Activated T-cell treated with anti-CD3 and anti-CD28 coated beads, Interleukin-2, amount 50 U/mL, for 48 hours (primary cell): ENCODE measurements around the gene IL1RAPL1.

ENCODE experiments used
- DNase-seq, 2 experiments: peaks; one replicate each; pipeline ENCODE4 v3.0.0-alpha.2; 2020

IL1RAPL1 gene

GRCh38 chrX:29143356-29143755 is 556.1 kb downstream of the IL1RAPL1 start:
- DNase-seq, result no peak

GRCh38 chrX:29143756-29144155 is 556.5 kb downstream of the IL1RAPL1 start:
- DNase-seq, result no peak

- DNase-seq, result no peak
These were observed 558.1 kb downstream of the IL1RAPL1 start for GRCh38 chrX:29145316-29145715.

GRCh38 chrX:29148511-29148910 is 561.3 kb downstream of the IL1RAPL1 start:
- DNase-seq, result no peak

DNA sequence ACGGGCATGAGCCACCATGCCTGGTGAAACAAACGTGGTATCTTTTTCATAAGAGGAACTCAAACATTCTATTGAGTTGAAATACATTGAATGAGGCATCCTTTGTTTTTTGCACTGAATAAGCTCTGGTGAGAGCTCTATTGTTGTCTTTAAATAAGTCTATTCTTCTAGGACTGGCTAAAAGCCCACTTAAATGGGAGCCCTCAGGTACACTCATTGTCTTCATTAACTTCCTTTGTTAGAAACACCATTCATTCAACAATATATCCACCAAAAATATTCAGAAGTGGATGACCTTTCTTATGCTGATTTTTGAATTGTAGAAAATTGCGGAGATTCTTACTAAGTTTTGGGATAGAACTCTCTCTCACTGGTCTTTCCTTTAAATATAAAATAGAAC is 568.0 kb downstream of the IL1RAPL1 start:
- no peak for DNase-seq

GRCh38 chrX:29172880-29173279 is 585.6 kb downstream of the IL1RAPL1 start:
- DNase-seq, result no peak

- DNase-seq, result no peak
These were observed 600.0 kb downstream of the IL1RAPL1 start for GRCh38 chrX:29187264-29187663.

GRCh38 chrX:29196501-29196900 is 609.3 kb downstream of the IL1RAPL1 start:
- no peak for DNase-seq

- DNase-seq, result no peak
These were observed 628.0 kb downstream of the IL1RAPL1 start for GRCh38 chrX:29215251-29215650.

- DNase-seq, result no peak
These were observed 638.4 kb downstream of the IL1RAPL1 start for GRCh38 chrX:29225670-29226069.

GRCh38 chrX:29229802-29230201 is 642.6 kb downstream of the IL1RAPL1 start:
- DNase-seq, result no peak

DNA sequence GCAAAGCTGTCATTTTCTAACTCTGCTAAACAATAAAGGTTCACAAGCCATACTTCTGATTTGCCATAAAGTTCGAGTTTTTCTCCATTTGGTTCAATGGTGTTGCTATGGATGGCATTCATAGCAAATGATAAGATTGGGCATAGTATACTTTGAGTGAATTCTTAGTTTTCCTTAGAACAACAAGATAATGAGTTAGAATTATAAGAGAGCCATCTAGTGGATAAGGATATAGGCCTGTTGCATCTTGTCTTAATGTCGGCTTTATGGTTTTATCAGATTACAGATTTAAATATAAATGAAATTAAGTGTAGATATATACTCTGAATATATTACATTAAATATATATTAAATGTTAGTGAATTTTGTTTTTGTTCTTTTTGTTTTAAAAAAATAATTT is 644.6 kb downstream of the IL1RAPL1 start:
- no peak for DNase-seq

DNA sequence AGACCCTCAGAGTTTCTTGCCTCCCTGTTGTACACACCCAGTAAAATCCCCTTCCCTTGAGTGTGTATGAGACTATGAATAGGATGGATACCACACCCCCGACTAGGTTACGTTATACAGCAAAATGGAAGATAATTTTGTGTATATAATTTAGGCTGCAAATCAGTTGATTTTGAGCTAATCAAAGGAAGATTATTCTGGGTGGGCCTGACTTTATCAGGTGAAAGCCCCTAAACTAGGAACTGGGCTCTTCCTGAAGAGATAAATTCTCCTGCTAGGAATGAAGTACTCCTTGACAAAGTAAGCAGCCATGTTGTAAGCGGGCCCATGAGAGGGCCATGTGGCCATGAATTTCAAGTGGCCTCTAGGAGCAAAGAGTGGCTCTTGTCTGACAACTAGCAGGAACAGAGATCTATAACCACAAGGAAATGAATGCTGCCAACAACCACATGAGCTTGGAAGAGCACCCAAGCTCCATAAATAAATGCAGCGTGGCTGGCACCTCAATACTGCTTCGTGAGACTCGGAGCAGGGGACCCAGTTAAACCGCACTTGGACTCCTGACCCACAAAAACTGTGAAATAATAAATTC is 646.4 kb downstream of the IL1RAPL1 start:
- DNase-seq, result no peak

GRCh38 chrX:29237972-29238371 is 650.7 kb downstream of the IL1RAPL1 start:
- no peak for DNase-seq

DNA sequence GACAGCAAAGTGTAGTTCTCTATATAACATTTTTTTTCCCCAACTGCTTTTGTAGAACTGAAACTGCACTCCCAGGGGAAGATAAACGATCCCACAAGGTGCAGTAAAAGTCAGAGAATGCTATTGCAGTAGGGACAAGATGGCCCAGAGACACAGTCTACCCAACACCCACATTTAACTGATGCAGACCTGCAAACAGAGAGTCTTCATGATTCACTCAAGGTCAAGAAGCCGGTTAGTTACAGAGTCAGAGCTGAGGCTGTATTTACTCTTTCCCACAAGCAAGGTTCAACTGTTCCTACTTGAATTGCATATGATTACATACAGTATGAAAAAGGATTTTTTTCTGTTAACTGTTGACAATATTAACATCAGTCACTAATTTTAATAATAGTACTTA is 654.6 kb downstream of the IL1RAPL1 start:
- no peak for DNase-seq

DNA sequence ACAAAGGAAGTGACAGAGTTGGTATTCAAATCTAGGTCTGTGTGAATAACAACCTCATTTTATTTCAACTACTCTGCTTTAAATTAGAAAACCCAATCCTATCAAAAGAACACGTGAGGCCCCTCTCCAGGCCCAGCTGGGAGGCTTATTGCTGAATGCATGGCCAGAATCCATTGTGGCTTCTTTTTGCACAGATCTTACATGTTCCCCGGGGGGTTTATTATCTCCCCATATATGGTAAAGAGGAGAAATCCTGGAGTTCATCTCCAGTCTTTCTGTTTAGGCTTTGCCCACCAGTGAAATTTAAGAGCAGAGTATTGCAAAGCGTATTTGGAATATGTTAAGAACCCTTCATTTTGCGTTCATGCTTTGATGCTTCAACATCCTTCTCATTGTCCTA is 655.6 kb downstream of the IL1RAPL1 start:
- no peak for DNase-seq

DNA sequence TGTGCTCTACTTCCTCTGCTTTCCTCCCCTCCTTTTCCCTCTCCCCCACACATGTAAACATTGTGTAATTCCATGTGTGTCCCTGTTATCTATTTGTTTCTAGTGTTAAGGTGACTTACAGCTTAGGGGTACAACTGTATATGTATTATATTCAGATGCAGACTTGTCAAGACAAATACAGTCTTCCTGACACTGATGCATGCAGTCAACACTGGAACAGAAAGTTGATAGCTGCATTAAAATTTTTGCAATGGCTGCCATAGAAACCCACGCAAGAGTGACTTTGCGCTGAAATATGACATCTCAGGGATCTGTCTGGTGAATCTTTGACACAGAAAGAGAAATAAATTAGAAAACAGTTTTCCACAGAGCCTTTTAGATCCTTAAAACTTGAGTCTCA is 656.7 kb downstream of the IL1RAPL1 start:
- DNase-seq, result no peak

DNA sequence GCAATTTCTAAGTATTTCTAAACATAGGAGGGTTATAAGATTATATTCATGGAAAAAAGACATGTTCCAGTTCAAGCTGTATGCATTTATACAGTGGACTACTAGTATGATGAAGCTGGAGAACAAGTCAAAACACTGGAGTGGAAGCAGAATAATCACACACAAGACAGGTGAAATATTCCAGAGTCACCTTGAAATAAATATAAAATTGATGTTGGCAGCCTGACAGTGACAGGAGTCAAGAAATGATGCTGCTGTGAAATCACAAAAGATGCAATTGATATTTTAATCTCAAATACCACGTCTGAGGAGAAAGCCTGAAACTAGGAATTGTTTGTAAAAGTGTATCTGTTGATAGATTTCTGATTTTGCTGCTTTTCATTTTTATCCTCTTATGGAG is 667.3 kb downstream of the IL1RAPL1 start:
- DNase-seq, result no peak

DNA sequence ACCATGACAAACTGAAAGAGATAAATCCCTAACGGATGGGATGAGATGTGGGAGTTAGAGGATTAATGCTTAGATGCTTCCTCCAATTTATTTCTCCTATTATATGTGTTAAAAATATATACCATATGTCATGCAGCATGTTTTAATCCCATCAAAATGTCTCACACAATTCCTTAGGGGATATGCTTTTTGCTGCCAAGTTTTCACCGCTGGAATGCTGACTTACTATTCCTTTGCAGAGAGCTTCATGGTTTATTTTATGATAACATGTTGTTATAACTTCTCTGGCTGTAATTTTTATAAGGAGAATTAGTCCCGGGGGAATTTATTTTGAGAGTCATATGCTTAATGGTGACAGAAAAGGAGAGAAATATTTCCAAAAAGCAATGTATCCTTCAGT is 670.3 kb downstream of the IL1RAPL1 start:
- DNase-seq, result no peak

DNA sequence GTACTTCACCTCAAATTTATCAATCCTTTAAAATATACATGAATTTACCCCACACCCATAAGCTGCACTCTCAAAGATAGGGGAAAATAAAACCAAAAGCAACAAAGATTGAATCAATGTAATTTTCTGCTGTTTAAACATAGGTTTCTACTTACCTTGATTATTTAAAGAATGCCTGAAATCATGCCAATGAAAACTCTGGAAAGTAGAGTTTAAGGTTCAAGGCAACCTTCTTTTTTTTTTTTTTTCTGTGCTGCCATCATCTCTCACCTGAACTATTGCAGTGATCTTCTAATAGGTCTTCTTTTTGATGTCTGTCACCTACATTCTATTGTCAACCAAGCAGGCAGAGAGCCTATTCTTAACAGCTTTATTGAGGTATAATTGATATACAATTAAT is 682.1 kb downstream of the IL1RAPL1 start:
- no peak for DNase-seq

- DNase-seq, result no peak
These were observed 687.3 kb downstream of the IL1RAPL1 start for GRCh38 chrX:29274517-29274916.

- no peak for DNase-seq
These were observed 688.7 kb downstream of the IL1RAPL1 start for GRCh38 chrX:29275928-29276327.

DNA sequence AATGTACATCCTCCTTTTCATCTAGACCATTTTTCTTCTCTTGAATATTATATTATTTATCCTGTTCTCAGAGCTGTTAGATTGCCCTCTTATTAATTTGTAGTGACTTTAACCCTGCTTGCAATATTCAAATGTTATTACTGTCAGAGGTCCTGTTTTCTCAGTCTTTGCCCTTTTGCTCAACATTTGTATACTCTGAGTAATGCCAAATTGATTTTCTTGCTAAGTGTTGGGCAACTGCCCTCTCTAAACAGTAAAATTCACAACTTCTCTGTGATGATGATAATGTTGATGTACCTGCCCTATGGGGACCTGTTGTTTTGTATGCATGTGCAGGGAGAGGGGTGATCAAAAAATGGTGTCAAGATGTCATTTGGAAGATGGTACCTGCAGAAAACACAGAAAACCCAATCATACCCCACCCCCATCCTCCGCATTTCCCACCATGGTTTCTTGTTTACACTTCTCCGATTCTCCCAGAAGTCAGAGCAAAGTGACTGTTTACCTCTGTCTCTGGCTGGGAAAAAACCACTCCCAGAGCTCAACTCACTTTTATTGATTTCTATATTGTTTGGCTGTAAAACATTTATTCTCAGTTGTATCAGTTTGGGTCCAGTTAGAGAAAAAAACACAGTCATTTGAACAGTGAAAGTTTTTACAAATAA is 694.0 kb downstream of the IL1RAPL1 start:
- no peak for DNase-seq

GRCh38 chrX:29285664-29286063 is 698.4 kb downstream of the IL1RAPL1 start:
- no peak for DNase-seq
